PC-9 (cell line): ENCODE results near the gene PRR33. TPM values are rescaled to one million over a fixed set of nuclear protein-coding genes. Genes with fewer than 3 reads are reported as not detected.

Experiments
- BruUV-seq: library from RNA; stranded (reverse); fragments of 400-500 nt; replicated peaks from 2 replicates; lab custom pipeline; 2021; lab: Mats Ljungman, UMichigan
- CTCF ChIA-PET: fragments of 300-600 bp; sonication (Branson Sonifier 250); formaldehyde crosslinking; loops from one replicate; lab custom pipeline; 2022; ENCODE audit warnings: antibody characterized with exemption; lab: Charles Lee
- POLR2A ChIA-PET: fragments of 300-600 bp; sonication (Branson Sonifier 250); formaldehyde crosslinking; loops from one replicate; lab custom pipeline; 2022; ENCODE audit warnings: antibody characterized with exemption; ENCODE audit not compliant: unreplicated experiment; lab: Charles Lee
- DNase-seq, 2 experiments: peaks; one replicate each; pipeline versions ENCODE4 v3.0.0 to v3.0.0-alpha.2; 2015 to 2022; ENCODE audit warnings: mixed read lengths in 1 of 2
- H2AFZ ChIP-seq: fragments of 200-600 bp; sonication (generic); 2 replicates; pipeline ENCODE4 v1.8.1; 2017; ENCODE audit warnings: antibody characterized with exemption
- H3F3A ChIP-seq: fragments of 200-600 bp; sonication (generic); 2 replicates; pipeline ENCODE4 v1.8.1; 2017; ENCODE audit warnings: antibody characterized with exemption, mild to moderate bottlenecking, low read depth; ENCODE audit not compliant: insufficient read depth
- H3K27ac ChIP-seq: fragments of 200-600 bp; sonication (generic); 2 replicates; pipeline ENCODE4 v1.6.1; 2016; ENCODE audit warnings: mixed run types
- H3K27me3 ChIP-seq: fragments of 200-600 bp; sonication (generic); 2 replicates; pipeline ENCODE4 v1.6.1; 2016; ENCODE audit warnings: low read depth, mixed run types; ENCODE audit not compliant: insufficient read depth
- H3K36me3 ChIP-seq: fragments of 200-600 bp; sonication (generic); 2 replicates; pipeline ENCODE4 v1.6.1; 2016; ENCODE audit warnings: low read depth, mixed run types
- H3K4me1 ChIP-seq: fragments of 200-600 bp; sonication (generic); replicated peaks from 2 replicates; pipeline ENCODE4 v1.6.1; 2016; ENCODE audit warnings: mixed run types; ENCODE audit not compliant: insufficient read depth
- H3K4me2 ChIP-seq: fragments of 200-600 bp; sonication (generic); 2 replicates; pipeline ENCODE4 v1.6.1; 2017; ENCODE audit warnings: mixed run types
- H3K4me3 ChIP-seq: fragments of 200-600 bp; sonication (generic); 2 replicates; pipeline ENCODE4 v1.6.1; 2016; ENCODE audit warnings: mixed run types
- H3K79me2 ChIP-seq: fragments of 200-600 bp; sonication (generic); 2 replicates; pipeline ENCODE4 v1.6.1; 2017; ENCODE audit warnings: low read depth, mixed run types
- H3K9me2 ChIP-seq: fragments of 200-600 bp; sonication (generic); 2 replicates; pipeline ENCODE4 v1.8.1; 2017; ENCODE audit warnings: mild to moderate bottlenecking; ENCODE audit not compliant: insufficient read depth
- H3K9me3 ChIP-seq: fragments of 200-600 bp; sonication (generic); 2 replicates; pipeline ENCODE4 v1.8.1; 2016; ENCODE audit warnings: low read depth; ENCODE audit not compliant: insufficient read depth
- H4K20me1 ChIP-seq: fragments of 200-600 bp; sonication (generic); 2 replicates; pipeline ENCODE4 v1.8.1; 2017; ENCODE audit not compliant: insufficient read depth
- CTCF ChIP-seq: fragments of 200-600 bp; sonication (generic); conservative IDR thresholded peaks from 2 replicates; pipeline ENCODE4 v1.6.1; 2017; ENCODE audit warnings: mixed run types, antibody characterized with exemption, mild to moderate bottlenecking, moderate library complexity
- EZH2 ChIP-seq: fragments of 200-600 bp; sonication (generic); IDR thresholded peaks from 2 replicates; pipeline ENCODE4 v1.8.0; 2017; ENCODE audit warnings: antibody characterized with exemption, low read depth
- intact Hi-C: fragments of 100-400 bp; cut with micrococcal nuclease; formaldehyde crosslinking; loops from one replicate; pipeline ENCODE4 v1.10.0; 2022; ENCODE audit not compliant: unreplicated experiment
- total RNA-seq: library from RNA; stranded (reverse); gene quantifications from 2 replicates; pipeline ENCODE4 v1.2.3, GENCODE V29; 2021

PRR33 gene
- total RNA-seq, 1 experiment from 2014 or later: not detected

GRCh38 chr11:1854132-1854948 is 37.4 kb downstream of the PRR33 start:
- no peak for DNase-seq
- intact Hi-C loops: no loop called here
- no peaks in the 10 kb centered on the region for H3K4me1 ChIP-seq
- H3K4me2 ChIP-seq: no peak overlapping the region
- H3K9me3 ChIP-seq: no peaks in the 10 kb centered on the region
- H3K27ac ChIP-seq: no peak overlapping the region
- no peak for TF ChIP-seq EZH2
- TF ChIP-seq CTCF: no peak
- H3K27me3 ChIP-seq: no peaks in the 10 kb centered on the region
- no peaks in the 10 kb centered on the region for H4K20me1 ChIP-seq
- POLR2A ChIA-PET: interaction anchor here (0.6 kb wide), 1 partner anchor 40 kb away, joined by 3 read pairs; no protein-coding TSS in a partner anchor
- H3K4me3 ChIP-seq: no peak overlapping the region
- no peaks in the 10 kb centered on the region for H3K79me2 ChIP-seq
- no peak overlapping the region for H2AFZ ChIP-seq
- no TSS peak for BruUV-seq
- CTCF ChIA-PET: no interaction called here
- no peaks in the 10 kb centered on the region for H3F3A ChIP-seq
- no peaks in the 10 kb centered on the region for H3K36me3 ChIP-seq
- H3K9me2 ChIP-seq: no peaks in the 10 kb centered on the region

GRCh38 chr11:1853376-1854131 is 38.1 kb downstream of the PRR33 start:
- Histone ChIP-seq H3K27ac (no peak overlapping the region), H3K9me3 (no peaks in the 10 kb centered on the region), H3K36me3 (no peaks in the 10 kb centered on the region), H3K4me3 (no peak overlapping the region), H3K4me1 (no peaks in the 10 kb centered on the region), H3K9me2 (no peaks in the 10 kb centered on the region), H2AFZ (no peak overlapping the region), H3K27me3 (no peaks in the 10 kb centered on the region), H3F3A (no peaks in the 10 kb centered on the region), H3K79me2 (no peaks in the 10 kb centered on the region), H3K4me2 (no peak overlapping the region), H4K20me1 (no peaks in the 10 kb centered on the region)
- DNase-seq: no peak
- intact Hi-C loops: no loop called here
- TF ChIP-seq EZH2: no peak
- no peak for TF ChIP-seq CTCF
- BruUV-seq: no TSS peak
- CTCF ChIA-PET: no interaction called here
- POLR2A ChIA-PET: interaction anchor here (0.6 kb wide), 1 partner anchor 39 kb away, joined by 3 read pairs; no protein-coding TSS in a partner anchor

GRCh38 chr11:1852877-1853276 is 38.8 kb downstream of the PRR33 start, which contains the start of gene LSP1:
LSP1 (plus strand) TSS chr11:1853084; CDS start chr11:1853145, 61 bp downstream.
- Histone ChIP-seq H3K4me2 (no peak within 1 kb of the TSS), H3K27me3 (no peaks in the 10 kb centered on the region), H3F3A (no peaks in the 10 kb centered on the region), H3K9me2 (no peaks in the 10 kb centered on the region), H3K4me3 (no peak within 1 kb of the TSS), H3K4me1 (no peaks in the 10 kb centered on the region), H3K36me3 (no peaks in the 10 kb centered on the region), H3K9me3 (no peaks in the 10 kb centered on the region), H3K79me2 (no peaks in the 10 kb centered on the region), H3K27ac (no peak within 1 kb of the TSS), H4K20me1 (no peaks in the 10 kb centered on the region), H2AFZ (no peak within 1 kb of the TSS)
- DNase-seq: no peak
- no peak for TF ChIP-seq CTCF
- TF ChIP-seq EZH2: no peak
- no TSS peak for BruUV-seq
- POLR2A ChIA-PET: no interaction called here
- CTCF ChIA-PET: no interaction called here
- intact Hi-C loops: no loop called here
